IPS DF 4.7 (cell line): ENCODE measurements around the gene ATAD2B.

Experiments used
- DNase-seq: peaks from one replicate; pipeline ENCODE4 v3.0.0-alpha.2; 2013; ENCODE audit warnings: low spot score; ENCODE audit errors: extremely low read depth

ATAD2B gene

DNA sequence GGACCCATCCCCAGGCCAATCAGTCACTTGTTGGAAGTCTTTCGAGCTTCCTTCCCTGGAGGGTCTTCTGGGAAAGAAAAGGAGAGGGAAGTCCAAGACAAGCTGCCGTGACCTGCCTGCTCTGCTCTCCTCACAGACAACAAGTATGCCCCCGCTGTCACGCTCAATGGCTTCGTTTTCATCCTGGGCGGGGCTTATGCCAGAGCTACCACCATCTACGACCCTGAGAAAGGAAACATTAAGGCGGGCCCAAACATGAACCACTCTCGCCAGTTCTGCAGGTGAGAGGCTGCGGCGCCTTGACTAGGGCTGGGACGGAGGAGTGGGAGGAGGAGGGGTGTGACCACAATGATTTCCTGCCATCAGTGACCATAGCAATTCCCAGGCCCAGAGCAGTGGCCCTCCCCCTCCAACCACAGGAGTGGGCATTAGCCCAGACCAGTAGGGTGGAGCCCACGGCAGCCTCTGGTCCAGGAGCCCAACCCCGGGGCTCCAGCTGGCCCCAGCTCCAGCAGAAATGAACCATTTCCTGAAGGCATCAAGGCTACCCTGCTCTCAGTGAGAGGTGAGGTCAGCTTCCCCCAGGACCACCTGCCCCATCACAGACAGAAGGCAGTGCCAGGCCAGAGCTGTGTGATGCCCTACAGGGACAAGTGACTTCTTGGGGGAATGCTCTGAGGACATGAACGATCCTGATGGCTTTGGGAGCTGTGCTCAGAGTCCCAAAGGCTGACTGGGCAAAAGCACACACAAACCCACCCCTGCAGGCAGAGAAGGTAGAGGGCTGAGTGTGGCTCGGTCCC, 223.1 kb downstream of the ATAD2B start:
- DNase-seq: no peak

GRCh38 chr2:23703037-23703582, 223.8 kb downstream of the ATAD2B start:
- no peak for DNase-seq

- no peak for DNase-seq
Measured at GRCh38 chr2:23700627-23701026, 226.3 kb downstream of the ATAD2B start.

GRCh38 chr2:23699580-23699925, 227.4 kb downstream of the ATAD2B start:
- DNase-seq: no peak

- DNase-seq: no peak
Measured at GRCh38 chr2:23698721-23699579, 228.0 kb downstream of the ATAD2B start.
